Measurements from ENCODE around the gene PDLIM1.

The PDLIM1 gene

DNA sequence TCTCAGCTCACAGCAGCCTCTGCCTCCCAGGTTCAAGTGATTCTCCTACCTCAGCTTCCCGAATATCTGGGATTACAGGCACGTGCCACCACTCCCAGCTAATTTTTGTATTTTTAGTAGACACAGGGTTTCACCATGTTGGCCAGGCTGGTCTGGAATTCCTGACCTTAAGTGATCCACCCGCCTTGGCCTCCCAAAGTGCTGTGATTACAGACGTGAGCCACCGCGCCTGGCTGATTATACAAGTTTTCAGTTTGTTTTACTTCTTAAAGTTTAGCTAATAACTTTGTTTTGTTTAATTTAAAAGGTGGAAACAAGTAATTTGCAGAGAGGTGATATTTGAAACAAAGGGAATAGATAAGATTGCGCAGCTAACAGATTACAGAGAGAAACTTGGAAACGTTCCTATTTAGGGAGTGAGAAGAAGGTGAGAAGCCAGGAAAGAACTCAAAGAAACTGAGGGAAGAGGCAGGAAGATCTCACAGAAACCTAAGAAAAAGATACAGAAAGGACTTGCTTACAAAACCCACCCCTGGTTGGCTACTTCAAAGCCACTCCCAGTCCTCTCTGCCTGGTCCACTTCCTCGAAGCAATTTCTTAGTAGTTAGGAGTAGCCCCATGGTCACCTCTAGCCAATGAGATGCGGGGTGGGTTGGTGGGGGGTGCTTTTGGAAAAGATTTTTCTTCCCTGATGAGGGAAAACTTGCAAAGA, 15.0 kb upstream of the PDLIM1 start:
- no peak for ATAC-seq
- TF ChIP-seq BACH2 (CRISPR knock-in tag; IDR thresholded peaks at IDR 0.05; ENCODE audit: borderline replicate concordance) (no peak), ZFP3 (CRISPR knock-in tag; IDR thresholded peaks at IDR 0.05) (no peak), CSDC2 (CRISPR knock-in tag; IDR thresholded peaks at IDR 0.05) (no peak), ARNTL (CRISPR knock-in tag; IDR thresholded peaks at IDR 0.05; ENCODE audit: borderline replicate concordance, low read depth) (no peak), CREB5 (CRISPR knock-in tag; IDR thresholded peaks at IDR 0.05; ENCODE audit: low read depth) (no peak), SNAI2 (CRISPR knock-in tag; IDR thresholded peaks at IDR 0.05) (no peak), RARB (CRISPR knock-in tag; IDR thresholded peaks at IDR 0.05) (no peak), OSR1 (CRISPR knock-in tag; IDR thresholded peaks at IDR 0.05) (no peak), ZNF70 (CRISPR knock-in tag; IDR thresholded peaks at IDR 0.05) (no peak), PPARA (CRISPR knock-in tag; IDR thresholded peaks at IDR 0.05; ENCODE audit: borderline replicate concordance) (no peak), TSHZ2 (CRISPR knock-in tag; IDR thresholded peaks at IDR 0.05) (no peak), ZC3H10 (CRISPR knock-in tag; IDR thresholded peaks at IDR 0.05) (no peak), ISL1 (CRISPR knock-in tag; IDR thresholded peaks at IDR 0.05) (no peak), GLIS3 (CRISPR knock-in tag; IDR thresholded peaks at IDR 0.05) (no peak), ZNF8 (CRISPR knock-in tag; IDR thresholded peaks at IDR 0.05) (no peak), ZFP30 (CRISPR knock-in tag; IDR thresholded peaks at IDR 0.05) (no peak), CSRNP3 (CRISPR knock-in tag; IDR thresholded peaks at IDR 0.05) (no peak)

DNA sequence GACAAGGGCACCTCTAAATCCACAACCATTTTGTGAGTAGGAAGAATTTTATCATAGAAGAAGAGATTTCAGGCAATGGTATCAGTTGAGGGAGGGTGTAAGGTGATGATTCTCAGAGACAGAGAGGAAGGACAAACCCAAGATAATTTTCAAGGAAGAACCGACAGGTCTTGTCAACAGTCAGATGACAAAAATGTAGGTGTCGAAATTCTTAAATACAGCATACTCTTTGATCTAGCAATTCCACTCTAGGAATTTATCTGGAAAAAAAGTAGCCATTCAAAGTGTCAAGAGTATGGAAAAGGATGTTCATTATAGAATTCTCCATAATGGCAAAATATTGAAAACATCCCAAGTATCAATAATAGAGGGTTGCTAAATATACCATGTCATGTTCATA, 14.2 kb upstream of the PDLIM1 start:
- no peak for TF ChIP-seq RARB (CRISPR knock-in tag; IDR thresholded peaks at IDR 0.05)
- TF ChIP-seq ZFP30 (CRISPR knock-in tag; IDR thresholded peaks at IDR 0.05), result no peak
- TF ChIP-seq ZNF8 (CRISPR knock-in tag; IDR thresholded peaks at IDR 0.05), result no peak
- TF ChIP-seq ZFP3 (CRISPR knock-in tag; IDR thresholded peaks at IDR 0.05), result no peak
- no peak for TF ChIP-seq GLIS3 (CRISPR knock-in tag; IDR thresholded peaks at IDR 0.05)
- TF ChIP-seq PPARA (CRISPR knock-in tag; IDR thresholded peaks at IDR 0.05; ENCODE audit: borderline replicate concordance), result no peak
- no peak for TF ChIP-seq ISL1 (CRISPR knock-in tag; IDR thresholded peaks at IDR 0.05)
- no peak for TF ChIP-seq BACH2 (CRISPR knock-in tag; IDR thresholded peaks at IDR 0.05; ENCODE audit: borderline replicate concordance)
- TF ChIP-seq POU6F1 (CRISPR knock-in tag; IDR thresholded peaks at IDR 0.05; ENCODE audit: borderline replicate concordance, low read depth), result no peak
- TF ChIP-seq ESRRG (CRISPR knock-in tag; IDR thresholded peaks at IDR 0.05), result no peak
- TF ChIP-seq CSRNP3 (CRISPR knock-in tag; IDR thresholded peaks at IDR 0.05), result no peak
- no peak for TF ChIP-seq ZNF565 (CRISPR knock-in tag; conservative IDR thresholded peaks at IDR 0.05; ENCODE audit: low read depth)
- no peak for TF ChIP-seq TSHZ2 (CRISPR knock-in tag; IDR thresholded peaks at IDR 0.05)
- no peak for ATAC-seq
